ENCODE data around the gene CST1.
"Not testable (repeated sequence)": the region's sequence is repeated elsewhere in the genome, so short reads cannot be mapped to it uniquely, and the experiment has no call there.

DNA sequence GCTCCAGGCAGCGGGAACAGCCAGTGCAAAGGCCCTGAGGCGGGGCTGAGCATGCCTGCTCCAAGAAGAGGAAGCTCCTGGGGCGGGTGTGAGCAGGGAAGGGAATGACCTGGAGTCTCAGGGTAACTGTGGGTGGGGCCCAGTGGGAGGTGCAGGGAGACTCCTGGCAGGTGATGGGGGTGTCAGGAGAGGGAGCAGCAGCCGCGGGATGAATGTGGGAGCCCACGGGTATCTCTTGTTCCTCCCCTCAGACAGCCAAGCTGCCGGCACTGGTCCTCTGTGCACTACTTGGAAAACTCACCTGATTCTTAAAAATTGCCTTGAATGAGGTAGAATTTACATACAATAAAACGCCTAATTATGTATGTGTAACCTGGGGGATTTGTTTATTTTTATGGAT is 26.6 kb upstream of the CST1 start:
- TF ChIP-seq, protein P1, sequence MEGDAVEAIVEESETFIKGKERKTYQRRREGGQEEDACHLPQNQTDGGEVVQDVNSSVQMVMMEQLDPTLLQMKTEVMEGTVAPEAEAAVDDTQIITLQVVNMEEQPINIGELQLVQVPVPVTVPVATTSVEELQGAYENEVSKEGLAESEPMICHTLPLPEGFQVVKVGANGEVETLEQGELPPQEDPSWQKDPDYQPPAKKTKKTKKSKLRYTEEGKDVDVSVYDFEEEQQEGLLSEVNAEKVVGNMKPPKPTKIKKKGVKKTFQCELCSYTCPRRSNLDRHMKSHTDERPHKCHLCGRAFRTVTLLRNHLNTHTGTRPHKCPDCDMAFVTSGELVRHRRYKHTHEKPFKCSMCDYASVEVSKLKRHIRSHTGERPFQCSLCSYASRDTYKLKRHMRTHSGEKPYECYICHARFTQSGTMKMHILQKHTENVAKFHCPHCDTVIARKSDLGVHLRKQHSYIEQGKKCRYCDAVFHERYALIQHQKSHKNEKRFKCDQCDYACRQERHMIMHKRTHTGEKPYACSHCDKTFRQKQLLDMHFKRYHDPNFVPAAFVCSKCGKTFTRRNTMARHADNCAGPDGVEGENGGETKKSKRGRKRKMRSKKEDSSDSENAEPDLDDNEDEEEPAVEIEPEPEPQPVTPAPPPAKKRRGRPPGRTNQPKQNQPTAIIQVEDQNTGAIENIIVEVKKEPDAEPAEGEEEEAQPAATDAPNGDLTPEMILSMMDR (IDR thresholded peaks at IDR 0.05; ENCODE audit: insufficient read depth, low read length, poor library complexity, severe bottlenecking) = not testable (repeated sequence)
- not testable (repeated sequence) for TF ChIP-seq EZH2phosphoT487 (conservative IDR thresholded peaks at IDR 0.05; ENCODE audit: low read length)
